Adrenal gland (tissue), 12 donors: Measurements from ENCODE around the gene NMT1. TPM values are rescaled to one million over a fixed set of nuclear protein-coding genes. Genes with fewer than 3 reads are reported as not detected.

Experiments used
- DNase-seq, 7 donors: peaks; one replicate each; pipeline ENCODE4 v3.0.0-alpha.2; 2019 to 2020
- H3K27ac ChIP-seq, 5 donors: fragments of 200-600 bp; sonication (generic) in 4 of 5; 1 replicate in 3 of 5; 2 replicates in 2 of 5; pipeline versions ENCODE4 v1.5.1 to v1.8.0; 2016 to 2020; ENCODE audit warnings: mild to moderate bottlenecking in 1 of 5
- H3K27me3 ChIP-seq: fragments of 200-600 bp; 2 replicates; pipeline ENCODE4 v1.8.0; 2021
- H3K36me3 ChIP-seq, 2 donors: fragments of 200-600 bp; replicated peaks in 1 of 2; 1 replicate in 1 of 2; 2 replicates in 1 of 2; pipeline versions ENCODE4 v1.5.1 to v1.8.0; 2018 to 2022
- H3K4me1 ChIP-seq, 2 donors: fragments of 200-600 bp; replicated peaks in 1 of 2; 1 replicate in 1 of 2; 2 replicates in 1 of 2; pipeline versions ENCODE4 v1.5.1 to v1.8.0; 2018 to 2021
- H3K4me3 ChIP-seq, 4 donors: fragments of 200-600 bp; sonication (generic) in 3 of 4; one replicate each; pipeline ENCODE4 v1.5.1; 2016 to 2018
- H3K9me3 ChIP-seq, 3 donors: fragments of 200-600 bp; sonication (generic) in 1 of 3; replicated peaks in 1 of 3; 1 replicate in 2 of 3; 2 replicates in 1 of 3; pipeline versions ENCODE4 v1.5.1 to v1.8.0; 2016 to 2021
- CTCF ChIP-seq, 6 experiments: fragments of 450-650 bp in 4 of 6; fragments of 200-600 bp in 2 of 6; sonication (generic) in 1 of 6; IDR thresholded peaks; 1 replicate in 5 of 6; 2 replicates in 1 of 6; pipeline versions ENCODE4 v1.5.1 to v1.8.0; 2016 to 2021; ENCODE audit warnings: antibody characterized with exemption in 6 of 6, mild to moderate bottlenecking in 2 of 6, moderate library complexity in 1 of 6
- POLR2A ChIP-seq, 2 donors: fragments of 450-650 bp; IDR thresholded peaks; one replicate each; pipeline ENCODE4 v1.6.1; 2017; ENCODE audit warnings: antibody characterized with exemption in 2 of 2, mild to moderate bottlenecking in 2 of 2, moderate library complexity in 1 of 2
- WGBS, 4 donors: extraction: QIAGEN DNeasy Blood & Tissue Kit in 2 of 4; methylation state at CpG; one replicate each; pipeline versions ENCODE4 v1.1.5 to v1.1.7; 2013 to 2017; 5-methylcytosine and 5-hydroxymethylcytosine counted together
- intact Hi-C, 2 donors: fragments of 100-400 bp; cut with DNase I; formaldehyde crosslinking; loops; one replicate each; pipeline versions ENCODE4 v1.14.1 to v1.15.0; 2022 to 2023
- polyA plus RNA-seq, 3 donors: library from polyadenylated mRNA; stranded (reverse); fragments of 200-250 nt in 2 of 3; fragments of 350-450 nt in 1 of 3; fragmentation: Illumina TruSeq in 1 of 3; extraction: RNeasy Lipid Tissue Mini Kit (QIAGEN cat#74804) in 1 of 3; gene quantifications; one replicate each; pipeline ENCODE4 v1.2.3, GENCODE V29; 2013 to 2014
- total RNA-seq, 9 donors: library from RNA; depleted of rRNA in 4 of 9; stranded (reverse); fragments of >200 nt in 4 of 9; fragments of 120-200 nt in 1 of 9; fragmentation: NEBNext Ultra II Directional in 1 of 9; extraction: Animal tissue kit (Norgen Biotek cat#: 25700) in 1 of 9; gene quantifications; one replicate each; pipeline versions ENCODE4 v1.1.0 to v1.2.4, GENCODE V29; 2013 to 2023
- donor health status: healthy with polysubstance abuse.
- donor health status: Bipolar disorder and iron deficiency.
- donor health status: DM: yes; HTN: yes; CAD: no.
- donor health status: DM: no; HTN: no; CAD: no.
- donor health status: DM: no; HTN: no; CAD: no.
- donor health status: DM: yes; HTN: yes; CAD: no.

The NMT1 gene
- total and polyA plus RNA-seq, 12 donors, result 85.9 to 174 (median 136) TPM

DNA sequence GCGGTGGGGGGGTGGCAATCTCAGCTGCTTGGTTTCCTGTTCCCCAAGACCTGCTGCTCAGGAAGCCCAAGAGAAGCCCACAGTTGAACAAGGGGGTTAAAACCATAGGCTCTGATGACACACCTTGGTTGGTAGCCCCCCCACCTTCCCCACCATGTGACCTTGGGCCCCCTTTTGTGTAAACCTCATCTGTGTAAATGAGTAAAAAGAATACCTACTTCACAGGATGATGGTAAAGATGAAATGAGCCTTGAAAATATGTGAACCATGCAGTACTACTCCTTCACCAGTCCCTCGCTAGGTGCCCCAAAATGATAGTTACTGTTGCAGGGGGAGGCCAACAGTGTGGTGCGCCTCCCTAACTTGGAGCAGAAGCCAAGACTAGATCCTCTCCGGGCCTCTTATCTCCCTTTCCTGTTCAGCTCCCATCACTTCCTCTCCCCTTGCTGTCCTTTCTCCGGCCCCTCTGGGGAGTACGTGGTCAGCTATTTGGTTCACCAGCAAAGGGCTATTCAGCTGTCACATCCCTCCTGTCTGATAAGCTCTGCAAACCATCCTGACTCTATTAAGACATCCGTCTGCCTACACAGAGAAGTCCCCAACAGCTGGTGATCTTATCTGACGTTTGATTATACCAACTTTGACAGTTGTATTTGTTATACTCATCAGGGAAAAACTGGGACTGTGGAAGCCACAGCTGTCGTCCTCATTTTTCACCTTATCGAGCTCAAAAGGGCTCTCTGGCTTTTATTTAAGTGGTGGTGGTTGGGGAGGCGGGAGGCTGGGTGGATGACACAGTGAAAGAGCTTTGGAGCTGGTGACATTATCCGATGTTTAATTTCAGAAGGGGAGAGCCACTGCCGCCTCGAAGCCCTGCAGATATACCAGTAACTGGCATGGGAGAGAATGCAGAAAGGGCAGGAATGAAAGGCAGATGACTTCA is 29.6 kb upstream of the NMT1 start:
- Histone ChIP-seq H3K27me3 (no peaks in the 10 kb centered on the region), H3K9me3 (no peaks in the 10 kb centered on the region), H3K4me3 (no peak overlapping the region), H3K36me3 (peaks cover 0 to 42% of the 10 kb centered on the region in 2 donors), H3K27ac (peak overlapping the region in 2 of 5 donors; percentile 26 to 52), H3K4me1 (peaks cover 12 to 16% of the 10 kb centered on the region in 2 donors)
- 63 to 72% (median 67%) methylated on average over 14 of the region's 14 CpGs for WGBS, 4 donors
- intact Hi-C loops, result no loop called here
- TF ChIP-seq POLR2A (IDR thresholded peaks at IDR 0.05) (no peak), CTCF (IDR thresholded peaks at IDR 0.05) (no peak)
- DNase-seq, result no peak

GRCh38 chr17:45032174-45032541 is 29.0 kb upstream of the NMT1 start:
- TF ChIP-seq CTCF (IDR thresholded peaks at IDR 0.05), result no peak
- TF ChIP-seq POLR2A (IDR thresholded peaks at IDR 0.05), result no peak
- Histone ChIP-seq H3K4me1 (peaks cover 12 to 16% of the 10 kb centered on the region in 2 donors), H3K4me3 (no peak overlapping the region), H3K9me3 (no peaks in the 10 kb centered on the region), H3K27me3 (no peaks in the 10 kb centered on the region), H3K36me3 (peaks cover 0 to 42% of the 10 kb centered on the region in 2 donors), H3K27ac (peak overlapping the region in 2 of 5 donors; percentile 1 to 52)
- intact Hi-C loops, result no loop called here
- DNase-seq, result no peak
- WGBS, 4 donors, result 76 to 95% (median 84%) methylated on average over 9 of the region's 9 CpGs

DNA sequence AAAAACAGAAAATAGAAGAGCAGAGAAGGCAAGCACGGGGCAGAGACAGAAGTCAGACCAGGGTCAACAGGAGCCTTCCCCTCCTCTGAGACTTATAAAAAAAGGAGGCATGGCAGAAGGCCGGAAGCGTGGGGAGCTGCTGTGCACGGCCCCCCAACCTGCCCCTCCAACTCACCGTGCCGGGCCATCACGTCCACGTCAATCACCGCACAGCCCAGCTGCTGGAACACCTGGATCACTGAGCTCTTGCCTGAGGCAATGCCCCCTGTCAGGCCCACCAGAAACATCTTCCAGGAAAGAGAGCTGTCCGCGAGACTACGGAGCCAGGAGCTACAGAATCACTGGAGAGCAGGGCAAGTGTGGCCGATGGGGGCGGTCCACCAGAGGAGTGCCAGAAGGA is 26.5 kb upstream of the NMT1 start:
- no peak overlapping the region for H3K4me3 ChIP-seq
- DNase-seq, result no peak
- H3K27me3 ChIP-seq, result no peaks in the 10 kb centered on the region
- WGBS, 4 donors, result 91 to 94% (median 93%) methylated on average over 14 of the region's 14 CpGs
- H3K27ac ChIP-seq, result no peak overlapping the region
- H3K4me1 ChIP-seq, result peaks cover 12 to 16% of the 10 kb centered on the region in 2 donors
- H3K9me3 ChIP-seq, result no peaks in the 10 kb centered on the region
- TF ChIP-seq POLR2A (IDR thresholded peaks at IDR 0.05) (no peak), CTCF (IDR thresholded peaks at IDR 0.05) (no peak)
- intact Hi-C loops, result no loop called here
- peaks cover 0 to 34% of the 10 kb centered on the region in 2 donors for H3K36me3 ChIP-seq

- Histone ChIP-seq H3K4me3 (no peak overlapping the region), H3K27ac (no peak overlapping the region), H3K4me1 (peaks cover 4 to 6% of the 10 kb centered on the region in 2 donors), H3K27me3 (no peaks in the 10 kb centered on the region), H3K9me3 (no peaks in the 10 kb centered on the region), H3K36me3 (peaks cover 0 to 22% of the 10 kb centered on the region in 2 donors)
- DNase-seq, result no peak
- TF ChIP-seq POLR2A (IDR thresholded peaks at IDR 0.05) (no peak), CTCF (IDR thresholded peaks at IDR 0.05) (no peak)
- intact Hi-C loops, result no loop called here
- 93 to 96% (median 95%) methylated on average over 12 to 14 of the region's 14 CpGs for WGBS, 4 donors
Measured at GRCh38 chr17:45035848-45036247, 25.3 kb upstream of the NMT1 start.
